Gastroesophageal sphincter (tissue), 4 donors: ENCODE results near the gene SSC5D. TPM values are rescaled to one million over a fixed set of nuclear protein-coding genes. Genes with fewer than 3 reads are reported as not detected.

Experiments used
- ATAC-seq: fragments of 150-250 bp; one replicate; pipeline ENCODE4 v1.9.1; 2016; ENCODE audit warnings: mild to moderate bottlenecking, moderate library complexity
- H3K27ac ChIP-seq, 4 donors: fragments of 200-600 bp; sonication (generic) in 3 of 4; 1 replicate in 3 of 4; 2 replicates in 1 of 4; pipeline ENCODE4 v1.5.1; 2016 to 2019
- H3K27me3 ChIP-seq: fragments of 200-600 bp; sonication (generic); one replicate; pipeline ENCODE4 v1.5.1; 2019
- H3K36me3 ChIP-seq, 2 donors: fragments of 200-600 bp; sonication (generic); one replicate each; pipeline ENCODE4 v1.5.1; 2019; ENCODE audit warnings: control low read depth in 1 of 2
- H3K4me1 ChIP-seq, 3 donors: fragments of 200-600 bp; sonication (generic); 1 replicate in 2 of 3; 2 replicates in 1 of 3; pipeline ENCODE4 v1.5.1; 2016 to 2019; ENCODE audit warnings: control low read depth in 2 of 3
- H3K4me3 ChIP-seq, 2 donors: fragments of 200-600 bp; sonication (generic); one replicate each; pipeline ENCODE4 v1.5.1; 2019; ENCODE audit warnings: mild to moderate bottlenecking in 1 of 2, moderate library complexity in 1 of 2
- H3K9me3 ChIP-seq, 3 donors: fragments of 200-600 bp; sonication (generic); one replicate each; pipeline ENCODE4 v1.5.1; 2017 to 2019; ENCODE audit warnings: control low read depth in 2 of 3
- CTCF ChIP-seq, 4 experiments: fragments of 200-600 bp in 2 of 4; fragments of 450-650 bp in 2 of 4; sonication (generic) in 1 of 4; IDR thresholded peaks; one replicate each; pipeline ENCODE4 v1.5.1; 2017 to 2019; ENCODE audit warnings: antibody characterized with exemption in 4 of 4, mild to moderate bottlenecking in 2 of 4, moderate library complexity in 2 of 4
- EP300 ChIP-seq: sonication (generic); formaldehyde crosslinking; IDR thresholded peaks from one replicate; pipeline ENCODE4 v1.6.1; 2017; ENCODE audit warnings: antibody characterized with exemption, mild to moderate bottlenecking
- POLR2A ChIP-seq, 2 donors: fragments of 450-650 bp; IDR thresholded peaks; one replicate each; pipeline ENCODE4 v1.6.1; 2017; ENCODE audit warnings: antibody characterized with exemption in 2 of 2, mild to moderate bottlenecking in 2 of 2, moderate library complexity in 1 of 2
- POLR2AphosphoS5 ChIP-seq: sonication (generic); formaldehyde crosslinking; IDR thresholded peaks from one replicate; pipeline ENCODE4 v1.6.1; 2017; ENCODE audit warnings: antibody characterized with exemption
- WGBS, 2 donors: methylation state at CpG; one replicate each; pipeline ENCODE4 v1.1.5; 2018; ENCODE audit warnings: low coverage in 1 of 2; 5-methylcytosine and 5-hydroxymethylcytosine counted together
- total RNA-seq, 4 donors: library from RNA; depleted of rRNA; stranded (reverse); fragments of >200 nt; gene quantifications; one replicate each; pipeline ENCODE4 v1.1.0, GENCODE V29; 2016

The SSC5D gene
- total RNA-seq, 4 donors from 2014 or later = 6.3 to 39.2 (median 23.5) TPM

GRCh38 chr19:55441692-55442321 lies 46.4 kb upstream of the SSC5D start:
- TF ChIP-seq POLR2A (IDR thresholded peaks at IDR 0.05) (no peak), CTCF (IDR thresholded peaks at IDR 0.05) (no peak), EP300 (no peak), POLR2AphosphoS5 (no peak)
- Histone ChIP-seq H3K27ac (no peak overlapping the region), H3K27me3 (peaks cover 99% of the 10 kb centered on the region), H3K36me3 (no peaks in the 10 kb centered on the region), H3K4me1 (peaks cover 0 to 35% (median 2%) of the 10 kb centered on the region in 3 donors), H3K9me3 (no peaks in the 10 kb centered on the region), H3K4me3 (no peak overlapping the region)
- ATAC-seq = no peak
- WGBS, 2 donors = 1% methylated on average over 13 of the region's 39 CpGs; no CpG with 5 or more reads in 1 of the 2 donors

- 1% methylated on average over 8 of the region's 72 CpGs; no CpG with 5 or more reads in 1 of the 2 donors for WGBS, 2 donors
These were observed 45.8 kb upstream of the SSC5D start for GRCh38 chr19:55442372-55442961.

GRCh38 chr19:55443045-55443823 lies 45.0 kb upstream of the SSC5D start, which contains the start of gene SHISA7:
Gene SHISA7 (minus strand): TSS chr19:55443300. CDS start chr19:55442863, 437 bp downstream.
- Histone ChIP-seq H3K9me3 (no peaks in the 10 kb centered on the region), H3K4me3 (no peak within 1 kb of the TSS), H3K27ac (no peak within 1 kb of the TSS), H3K36me3 (no peaks in the 10 kb centered on the region), H3K4me1 (peaks cover 0 to 35% (median 2%) of the 10 kb centered on the region in 3 donors), H3K27me3 (peaks cover 94% of the 10 kb centered on the region)
- no peak for ATAC-seq
- TF ChIP-seq POLR2AphosphoS5 = no peak
- no peak for TF ChIP-seq EP300
- TF ChIP-seq POLR2A (IDR thresholded peaks at IDR 0.05) = no peak
- TF ChIP-seq CTCF (IDR thresholded peaks at IDR 0.05) = no peak
- 1 to 2% methylated on average over 15 to 41 of the region's 43 CpGs for WGBS, 2 donors

More at GRCh38 chr19:55442372-55442961, 45.8 kb upstream of the SSC5D start:
- Histone ChIP-seq H3K4me1 (peaks cover 0 to 35% (median 2%) of the 10 kb centered on the region in 3 donors), H3K36me3 (no peaks in the 10 kb centered on the region), H3K4me3 (no peak overlapping the region), H3K9me3 (no peaks in the 10 kb centered on the region), H3K27me3 (peaks cover 99% of the 10 kb centered on the region), H3K27ac (no peak overlapping the region)
- TF ChIP-seq CTCF (IDR thresholded peaks at IDR 0.05) (no peak), EP300 (no peak), POLR2A (IDR thresholded peaks at IDR 0.05) (no peak)
- no peak for ATAC-seq

- H3K4me1 ChIP-seq = peaks cover 0 to 35% (median 2%) of the 10 kb centered on the region in 3 donors
- 37 to 50% methylated on average over 10 to 16 of the region's 18 CpGs for WGBS, 2 donors
- H3K36me3 ChIP-seq = no peaks in the 10 kb centered on the region
- TF ChIP-seq EP300 = no peak
- no peak for TF ChIP-seq POLR2A (IDR thresholded peaks at IDR 0.05)
- TF ChIP-seq CTCF (IDR thresholded peaks at IDR 0.05) = no peak
- TF ChIP-seq POLR2AphosphoS5 = no peak
- H3K4me3 ChIP-seq = no peak overlapping the region
- H3K27me3 ChIP-seq = peaks cover 88% of the 10 kb centered on the region
- H3K27ac ChIP-seq = no peak overlapping the region
- no peaks in the 10 kb centered on the region for H3K9me3 ChIP-seq
- no peak for ATAC-seq
These were observed 44.3 kb upstream of the SSC5D start for GRCh38 chr19:55443824-55444480.
